ENCODE data around the gene ZNF554.
"Not testable (repeated sequence)": the region's sequence is repeated elsewhere in the genome, so short reads cannot be mapped to it uniquely, and the experiment has no call there.

ZNF554 gene

GRCh38 chr19:2807379-2808128 lies 12.1 kb upstream of the ZNF554 start:
- DNase-seq (ENCODE audit: low read depth), result no peak

DNA sequence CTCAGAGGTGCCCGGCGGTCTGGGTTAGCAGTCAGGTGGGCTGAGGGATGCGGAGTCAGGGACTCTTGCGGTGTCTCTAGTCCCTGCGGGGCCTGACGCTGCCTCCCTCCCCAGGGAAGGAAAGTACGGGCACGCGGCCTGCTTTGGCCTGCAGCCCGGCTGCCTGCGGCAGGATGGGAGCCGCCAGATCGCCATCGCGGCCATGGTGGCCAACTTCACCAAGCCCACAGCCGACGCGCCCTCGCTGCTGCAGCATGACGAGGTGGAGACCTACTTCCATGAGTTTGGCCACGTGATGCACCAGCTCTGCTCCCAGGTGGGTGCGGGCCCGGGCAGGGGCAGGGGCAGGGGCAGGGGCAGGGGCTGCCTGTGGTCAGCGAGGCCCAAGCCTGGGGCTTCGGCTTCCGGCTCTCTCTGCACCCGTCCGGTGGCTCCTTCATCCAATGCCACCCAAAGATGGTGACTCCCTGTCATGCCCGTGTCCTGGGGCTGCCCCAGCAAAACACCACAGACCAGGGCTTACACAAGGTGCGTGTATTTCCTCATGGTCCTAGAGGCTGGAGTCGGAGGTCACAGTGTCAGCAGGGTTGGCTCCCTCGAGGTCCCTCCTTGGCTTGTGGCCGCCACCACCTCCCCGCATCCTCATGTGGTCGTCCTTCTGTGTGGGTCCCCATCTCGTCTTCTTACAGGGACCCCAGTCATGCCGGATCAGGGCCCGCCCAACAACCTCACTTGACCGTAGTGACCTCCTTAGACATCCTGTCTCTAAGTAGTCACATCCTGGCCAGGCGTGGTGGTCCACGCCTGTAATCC lies 11.3 kb upstream of the ZNF554 start:
- no peak for DNase-seq (ENCODE audit: low read depth)

- DNase-seq (ENCODE audit: low read depth), result no peak
Observed at GRCh38 chr19:2809387-2810140, 10.1 kb upstream of the ZNF554 start.

DNA sequence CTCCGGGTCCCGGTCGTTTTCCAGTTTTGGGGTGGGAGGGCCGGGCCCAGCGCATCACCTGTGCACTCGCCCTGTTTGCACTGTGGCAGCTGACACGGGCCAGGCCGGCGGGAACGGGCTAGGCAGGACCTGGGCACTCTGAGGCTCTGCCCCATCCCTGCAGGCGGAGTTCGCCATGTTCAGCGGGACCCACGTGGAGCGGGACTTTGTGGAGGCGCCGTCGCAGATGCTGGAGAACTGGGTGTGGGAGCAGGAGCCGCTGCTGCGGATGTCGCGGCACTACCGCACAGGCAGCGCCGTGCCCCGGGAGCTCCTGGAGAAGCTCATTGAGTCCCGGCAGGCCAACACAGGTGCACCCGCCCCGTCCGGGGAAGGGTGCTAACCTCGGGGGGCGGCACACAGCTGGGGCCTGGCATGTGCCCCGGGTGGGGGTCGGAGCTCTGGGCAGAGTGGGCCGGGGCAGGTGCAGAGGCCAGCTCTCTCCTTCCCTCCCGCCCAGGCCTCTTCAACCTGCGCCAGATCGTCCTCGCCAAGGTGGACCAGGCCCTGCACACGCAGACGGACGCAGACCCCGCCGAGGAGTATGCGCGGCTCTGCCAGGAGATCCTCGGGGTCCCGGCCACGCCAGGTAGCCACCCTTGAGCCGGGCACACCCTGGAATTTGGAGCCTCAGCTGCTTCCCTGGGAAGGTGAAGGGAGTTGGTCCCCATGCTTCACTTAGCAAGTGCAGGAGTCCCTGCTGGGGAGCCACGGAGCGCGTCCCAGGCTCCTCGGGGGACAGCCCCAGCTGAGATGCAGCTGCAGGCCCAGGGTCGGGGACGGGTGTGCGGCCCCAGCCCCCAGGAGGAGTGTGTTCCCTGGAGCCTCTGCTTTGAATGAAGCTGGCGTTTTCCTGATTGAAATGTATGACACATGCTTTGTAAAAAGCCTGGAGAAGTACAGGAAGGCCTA lies 9.3 kb upstream of the ZNF554 start:
- no peak for DNase-seq (ENCODE audit: low read depth)

GRCh38 chr19:2811221-2811722 lies 8.4 kb upstream of the ZNF554 start:
- DNase-seq (ENCODE audit: low read depth), result no peak

DNA sequence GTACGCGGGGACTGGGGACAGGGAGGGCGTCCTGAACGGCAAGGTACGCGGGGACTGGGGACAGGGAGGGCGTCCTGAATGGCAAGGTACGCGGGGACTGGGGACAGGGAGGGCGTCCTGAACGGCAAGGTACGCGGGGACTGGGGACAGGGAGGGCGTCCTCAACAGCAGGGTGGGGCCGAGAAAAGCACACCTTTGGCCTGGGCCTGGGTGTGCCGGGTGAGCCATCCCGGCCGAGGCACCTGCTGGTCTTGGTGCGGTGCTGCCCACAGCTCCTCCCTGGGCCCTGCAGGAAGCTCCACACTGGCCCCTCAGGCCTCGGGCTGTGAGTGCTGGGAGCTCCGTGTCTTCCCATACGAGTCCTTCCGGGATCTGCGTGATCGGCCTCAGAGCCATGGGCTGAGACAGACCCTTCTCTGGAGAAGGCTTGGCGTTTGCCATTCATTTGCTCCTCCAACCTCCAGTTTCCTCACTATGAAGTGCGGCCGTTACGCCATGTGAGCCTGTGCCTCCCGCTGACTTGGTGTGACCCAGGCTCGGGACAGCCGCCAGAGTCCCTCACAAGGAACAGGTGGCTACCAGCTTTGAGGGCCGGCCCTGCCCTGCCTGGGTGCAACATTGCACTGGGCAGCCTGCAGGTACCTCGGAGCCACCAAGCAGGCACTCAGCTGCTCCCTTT lies 7.8 kb upstream of the ZNF554 start:
- DNase-seq (ENCODE audit: low read depth), result no peak

DNA sequence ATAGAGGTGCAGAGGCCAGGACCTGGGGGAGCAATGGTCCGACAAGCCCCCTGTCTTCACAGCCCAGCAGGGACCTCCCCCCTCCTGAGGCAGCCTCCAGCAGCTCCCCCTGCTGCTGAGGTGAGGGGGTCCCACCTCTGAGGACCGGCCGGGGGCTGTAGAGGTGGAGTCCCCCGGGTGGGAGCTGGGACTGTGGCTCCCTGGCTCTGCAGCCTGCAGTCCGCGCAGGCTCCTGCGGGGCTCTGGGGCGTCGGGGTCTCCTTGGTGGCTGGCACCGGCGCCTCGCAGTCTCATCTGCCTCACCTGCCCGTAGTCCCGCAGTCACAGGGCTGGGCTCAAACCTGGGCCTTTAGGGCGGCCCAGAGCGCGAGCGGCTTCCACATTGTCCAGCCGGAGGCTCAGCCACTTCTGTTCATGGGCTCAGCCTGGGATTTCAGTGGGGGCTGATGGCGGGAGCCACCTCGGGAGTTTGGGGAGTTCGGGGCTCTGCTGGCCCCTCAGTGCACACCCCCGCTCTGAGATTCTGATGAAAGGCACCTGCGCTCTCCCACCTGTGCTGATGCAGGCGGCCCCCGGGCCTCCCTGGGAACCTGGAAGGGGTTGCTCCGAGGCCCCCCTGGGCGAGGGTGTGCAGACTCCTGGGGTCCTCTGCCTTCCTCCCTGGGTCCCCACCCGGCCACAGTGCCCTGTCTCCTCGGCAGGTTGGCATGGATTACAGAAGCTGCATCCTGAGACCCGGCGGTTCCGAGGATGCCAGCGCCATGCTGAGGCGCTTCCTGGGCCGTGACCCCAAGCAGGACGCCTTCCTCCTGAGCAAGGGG lies 7.0 kb upstream of the ZNF554 start:
- no peak for DNase-seq (ENCODE audit: low read depth)

DNA sequence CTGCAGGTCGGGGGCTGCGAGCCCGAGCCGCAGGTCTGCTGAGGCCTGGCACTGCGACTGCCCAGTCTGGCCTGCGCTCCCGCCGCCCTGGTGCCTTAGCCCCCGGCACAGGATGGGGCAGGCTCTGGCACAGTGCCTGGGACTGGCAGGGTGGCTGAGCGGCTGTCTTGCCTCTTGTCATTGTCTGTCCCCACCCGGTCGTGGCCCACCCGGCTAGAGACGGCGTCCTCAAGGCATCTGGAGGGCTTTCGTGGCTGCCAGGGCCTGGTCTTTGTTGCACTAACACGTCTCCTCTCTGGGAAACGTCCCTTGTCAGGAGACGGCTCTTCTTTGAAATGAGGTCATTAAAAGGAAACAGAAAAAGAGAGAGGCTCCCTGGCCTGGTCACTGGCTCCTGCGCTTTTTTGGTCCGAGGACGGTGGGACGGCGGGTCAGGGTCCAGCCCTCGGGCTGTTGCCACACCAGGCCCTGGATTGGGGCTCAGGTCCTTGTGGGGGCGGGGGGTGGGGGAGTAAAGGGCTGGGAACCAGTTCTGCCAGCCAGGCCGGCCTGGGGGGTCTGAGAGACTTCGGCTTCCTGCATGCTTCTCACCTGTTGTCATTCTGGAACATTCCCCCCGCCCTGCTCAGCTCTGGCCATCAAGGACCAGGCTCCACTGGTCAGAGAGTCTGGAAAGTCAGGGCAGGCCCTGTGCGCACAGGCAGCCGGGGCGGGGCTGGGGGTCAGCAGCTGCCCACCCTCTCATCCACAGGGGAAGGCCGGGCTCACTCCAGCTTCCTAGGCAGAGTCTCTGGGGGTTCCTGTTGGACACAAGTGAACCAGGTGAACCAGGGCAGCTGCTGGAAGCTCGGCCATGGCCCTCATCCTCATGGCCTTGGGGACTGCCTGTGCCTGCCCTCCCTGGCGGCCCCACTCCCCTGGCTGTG lies 6.2 kb upstream of the ZNF554 start:
- no peak for DNase-seq (ENCODE audit: low read depth)

GRCh38 chr19:2814426-2814825 lies 5.2 kb upstream of the ZNF554 start:
- no peak for DNase-seq (ENCODE audit: low read depth)

DNA sequence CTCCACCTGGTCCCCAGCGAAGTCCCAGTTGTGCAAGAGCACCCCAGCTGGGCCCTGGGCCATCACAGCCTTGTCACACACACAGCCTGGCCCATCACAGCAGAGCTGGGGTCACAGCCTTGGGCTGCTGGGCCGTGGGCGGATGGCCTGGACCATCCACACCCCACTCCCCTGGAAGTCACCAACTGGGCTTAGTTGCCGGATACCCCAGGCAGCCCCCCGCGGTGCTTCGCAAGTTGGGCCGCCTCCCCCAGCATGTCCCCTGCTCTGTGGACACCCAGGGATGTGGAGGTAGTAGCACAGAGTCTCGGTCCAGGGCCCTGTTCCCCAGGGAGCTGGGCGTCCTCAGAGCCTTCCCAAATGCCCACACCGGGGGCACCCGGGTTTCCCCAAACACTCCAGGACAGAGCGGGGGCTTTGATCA lies 4.5 kb upstream of the ZNF554 start:
- no peak for DNase-seq (ENCODE audit: low read depth)

GRCh38 chr19:2815923-2816322 lies 3.7 kb upstream of the ZNF554 start:
- no peak for DNase-seq (ENCODE audit: low read depth)

- DNase-seq (ENCODE audit: low read depth), result no peak
Observed at GRCh38 chr19:2816641-2817040, 3.0 kb upstream of the ZNF554 start.

GRCh38 chr19:2817237-2817829 lies 2.3 kb upstream of the ZNF554 start:
- not testable (repeated sequence) for DNase-seq (ENCODE audit: low read depth)

DNA sequence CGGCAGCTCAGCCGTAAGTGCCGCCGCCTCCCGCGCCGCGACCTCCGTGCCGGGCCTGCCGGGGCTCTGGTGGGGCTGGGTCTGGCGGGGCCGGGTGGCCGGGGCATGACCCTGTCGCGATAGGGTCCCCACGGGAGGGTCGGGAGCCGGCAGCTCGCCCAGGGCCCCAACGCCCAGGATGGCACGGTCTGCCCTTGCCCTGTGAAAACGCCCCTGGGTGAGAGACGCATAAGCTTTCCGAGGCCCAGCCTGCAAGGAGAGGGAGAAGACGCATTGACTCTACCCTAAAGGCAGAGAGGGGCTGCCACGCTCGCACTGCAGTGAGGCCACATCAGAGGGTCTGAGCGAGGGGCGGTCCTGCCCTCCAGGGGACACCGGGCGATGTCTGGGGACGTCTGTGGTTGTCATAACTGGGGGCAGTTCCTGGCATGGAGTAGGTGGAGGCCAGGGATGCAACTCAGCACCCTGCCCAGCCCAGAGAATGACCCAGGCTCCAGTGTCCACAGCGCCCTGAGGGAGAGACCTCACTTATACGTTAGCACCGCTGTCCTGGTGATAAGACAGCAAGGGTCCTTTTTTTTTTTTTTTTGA lies 539 bp downstream of the ZNF554 start:
- DNase-seq (ENCODE audit: low read depth), result no peak

GRCh38 chr19:2822846-2823245 lies 3.2 kb downstream of the ZNF554 start:
- DNase-seq (ENCODE audit: low read depth), result no peak

DNA sequence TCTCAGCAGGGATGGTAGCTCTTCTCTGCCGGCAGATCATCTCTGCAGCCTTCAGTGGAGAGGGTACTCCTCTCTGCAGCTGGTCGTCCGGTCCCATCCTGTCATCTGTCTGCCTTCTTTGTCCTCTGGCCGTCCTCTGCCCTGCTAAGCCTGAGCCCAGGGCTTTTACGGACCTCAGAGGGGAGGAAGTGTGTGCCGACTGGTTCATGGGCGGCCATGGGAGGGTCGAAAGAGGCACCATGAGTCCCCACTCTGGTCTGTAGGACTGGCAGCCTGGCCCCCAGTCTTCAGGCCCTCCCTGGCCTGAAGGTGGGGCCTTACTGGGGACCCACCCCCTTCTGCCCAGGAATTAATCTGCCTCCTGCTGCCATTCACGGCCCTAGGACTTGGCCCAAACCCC lies 4.0 kb downstream of the ZNF554 start:
- no peak for DNase-seq (ENCODE audit: low read depth)

- DNase-seq (ENCODE audit: low read depth), result no peak
Observed at GRCh38 chr19:2824129-2824528, 4.5 kb downstream of the ZNF554 start.

- no peak for DNase-seq (ENCODE audit: low read depth)
Observed at GRCh38 chr19:2827022-2827421, 7.4 kb downstream of the ZNF554 start.
